Thyroid gland (tissue), 4 donors: ENCODE data around the gene YTHDF1.

Experiments used
- POLR2A ChIP-seq, 2 donors: fragments of 450-650 bp; IDR thresholded peaks; one replicate each; pipeline ENCODE4 v1.6.1; 2017; ENCODE audit warnings: antibody characterized with exemption in 2 of 2, mild to moderate bottlenecking in 2 of 2, moderate library complexity in 1 of 2
- TF ChIP-seq, protein P1 (sequence below), 6 experiments: fragments of 200-600 bp in 3 of 6; fragments of 450-650 bp in 3 of 6; sonication (generic) in 3 of 6; IDR thresholded peaks; one replicate each; pipeline ENCODE4 v1.5.1; 2016 to 2019; ENCODE audit warnings: antibody characterized with exemption in 6 of 6, mild to moderate bottlenecking in 2 of 6, inconsistent platforms in 1 of 6, moderate library complexity in 1 of 6

DNA sequence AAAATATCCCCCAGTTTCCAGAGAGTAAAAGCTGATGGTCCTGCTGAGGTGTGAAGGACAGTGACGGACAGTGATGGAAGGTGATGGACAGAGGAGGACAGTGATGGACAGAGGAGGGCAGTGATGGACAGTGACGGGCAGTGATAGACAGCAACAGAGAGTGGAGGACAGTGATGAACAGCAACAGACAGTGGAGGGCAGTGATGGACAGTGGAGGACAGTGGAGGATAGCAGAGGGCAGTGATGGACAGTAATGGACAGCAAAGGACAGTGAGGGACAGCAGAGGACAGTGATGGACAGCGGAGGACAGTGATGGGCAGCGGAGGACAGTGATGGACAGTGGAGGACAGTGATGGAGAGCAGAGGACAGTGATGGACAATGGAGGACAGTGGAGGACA, 41.0 kb upstream of the YTHDF1 start:
- TF ChIP-seq, protein P1, sequence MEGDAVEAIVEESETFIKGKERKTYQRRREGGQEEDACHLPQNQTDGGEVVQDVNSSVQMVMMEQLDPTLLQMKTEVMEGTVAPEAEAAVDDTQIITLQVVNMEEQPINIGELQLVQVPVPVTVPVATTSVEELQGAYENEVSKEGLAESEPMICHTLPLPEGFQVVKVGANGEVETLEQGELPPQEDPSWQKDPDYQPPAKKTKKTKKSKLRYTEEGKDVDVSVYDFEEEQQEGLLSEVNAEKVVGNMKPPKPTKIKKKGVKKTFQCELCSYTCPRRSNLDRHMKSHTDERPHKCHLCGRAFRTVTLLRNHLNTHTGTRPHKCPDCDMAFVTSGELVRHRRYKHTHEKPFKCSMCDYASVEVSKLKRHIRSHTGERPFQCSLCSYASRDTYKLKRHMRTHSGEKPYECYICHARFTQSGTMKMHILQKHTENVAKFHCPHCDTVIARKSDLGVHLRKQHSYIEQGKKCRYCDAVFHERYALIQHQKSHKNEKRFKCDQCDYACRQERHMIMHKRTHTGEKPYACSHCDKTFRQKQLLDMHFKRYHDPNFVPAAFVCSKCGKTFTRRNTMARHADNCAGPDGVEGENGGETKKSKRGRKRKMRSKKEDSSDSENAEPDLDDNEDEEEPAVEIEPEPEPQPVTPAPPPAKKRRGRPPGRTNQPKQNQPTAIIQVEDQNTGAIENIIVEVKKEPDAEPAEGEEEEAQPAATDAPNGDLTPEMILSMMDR (IDR thresholded peaks at IDR 0.05), result no peak
- no peak for TF ChIP-seq POLR2A (IDR thresholded peaks at IDR 0.05)
